ENCODE results near the gene ZC3H15.

The ZC3H15 gene

GRCh38 chr2:186544255-186544675 is 58.2 kb downstream of the ZC3H15 start:
- DNase-seq, result no peak

GRCh38 chr2:186546846-186547245 is 60.8 kb downstream of the ZC3H15 start:
- no peak for DNase-seq

GRCh38 chr2:186551323-186552050 is 65.4 kb downstream of the ZC3H15 start:
- no peak for DNase-seq

GRCh38 chr2:186554429-186554828 is 68.4 kb downstream of the ZC3H15 start:
- no peak for DNase-seq

- DNase-seq, result peak; percentile 47
Observed at GRCh38 chr2:186554850-186555671, 69.0 kb downstream of the ZC3H15 start.

GRCh38 chr2:186558512-186559276 is 72.6 kb downstream of the ZC3H15 start:
- no peak for DNase-seq
